SJSA1 (cell line): ENCODE measurements around the gene RRP36. TPM values are rescaled to one million over a fixed set of nuclear protein-coding genes. Genes with fewer than 3 reads are reported as not detected.
A peak's percentile ranks its signal among the peaks of the same experiment; 100 is the strongest.

Experiments used
- DNase-seq, 2 experiments: peaks; one replicate each; pipeline ENCODE4 v3.0.0-alpha.2; 2015 to 2020; ENCODE audit warnings: low spot score in 2 of 2, low read depth in 1 of 2
- H3K27ac ChIP-seq: fragments of 250-450 bp; sonication (Bioruptor Pico); 2 replicates; pipeline ENCODE4 v1.5.1; 2020; ENCODE audit warnings: mild to moderate bottlenecking, moderate library complexity
- H3K27me3 ChIP-seq: fragments of 250-450 bp; sonication (Bioruptor Pico); replicated peaks from 2 replicates; pipeline ENCODE4 v1.5.1; 2020; ENCODE audit warnings: mild to moderate bottlenecking, moderate library complexity
- H3K36me3 ChIP-seq: fragments of 250-450 bp; sonication (Bioruptor Pico); 2 replicates; pipeline ENCODE4 v1.5.1; 2020; ENCODE audit warnings: mild to moderate bottlenecking
- H3K4me1 ChIP-seq: fragments of 250-450 bp; sonication (Bioruptor Pico); replicated peaks from 2 replicates; pipeline ENCODE4 v1.6.1; 2021; ENCODE audit warnings: mild to moderate bottlenecking
- H3K4me3 ChIP-seq: fragments of 250-450 bp; sonication (Bioruptor Pico); 2 replicates; pipeline ENCODE4 v1.5.1; 2020; ENCODE audit warnings: mild to moderate bottlenecking
- H3K9me3 ChIP-seq: fragments of 250-450 bp; sonication (Bioruptor Pico); replicated peaks from 2 replicates; pipeline ENCODE4 v1.5.1; 2020; ENCODE audit warnings: mild to moderate bottlenecking
- total RNA-seq: library from RNA; depleted of rRNA; stranded (reverse); fragments of >200 nt; shearing (Covaris generic); gene quantifications from 2 replicates; pipeline ENCODE4 v1.2.3, GENCODE V29; 2014; rRNA removed

Gene RRP36, protein sequence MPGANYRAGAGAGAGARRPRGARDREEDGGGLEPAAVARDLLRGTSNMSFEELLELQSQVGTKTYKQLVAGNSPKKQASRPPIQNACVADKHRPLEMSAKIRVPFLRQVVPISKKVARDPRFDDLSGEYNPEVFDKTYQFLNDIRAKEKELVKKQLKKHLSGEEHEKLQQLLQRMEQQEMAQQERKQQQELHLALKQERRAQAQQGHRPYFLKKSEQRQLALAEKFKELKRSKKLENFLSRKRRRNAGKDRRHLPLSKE
- total RNA-seq = 143 and 184 TPM in 2 replicates

DNA sequence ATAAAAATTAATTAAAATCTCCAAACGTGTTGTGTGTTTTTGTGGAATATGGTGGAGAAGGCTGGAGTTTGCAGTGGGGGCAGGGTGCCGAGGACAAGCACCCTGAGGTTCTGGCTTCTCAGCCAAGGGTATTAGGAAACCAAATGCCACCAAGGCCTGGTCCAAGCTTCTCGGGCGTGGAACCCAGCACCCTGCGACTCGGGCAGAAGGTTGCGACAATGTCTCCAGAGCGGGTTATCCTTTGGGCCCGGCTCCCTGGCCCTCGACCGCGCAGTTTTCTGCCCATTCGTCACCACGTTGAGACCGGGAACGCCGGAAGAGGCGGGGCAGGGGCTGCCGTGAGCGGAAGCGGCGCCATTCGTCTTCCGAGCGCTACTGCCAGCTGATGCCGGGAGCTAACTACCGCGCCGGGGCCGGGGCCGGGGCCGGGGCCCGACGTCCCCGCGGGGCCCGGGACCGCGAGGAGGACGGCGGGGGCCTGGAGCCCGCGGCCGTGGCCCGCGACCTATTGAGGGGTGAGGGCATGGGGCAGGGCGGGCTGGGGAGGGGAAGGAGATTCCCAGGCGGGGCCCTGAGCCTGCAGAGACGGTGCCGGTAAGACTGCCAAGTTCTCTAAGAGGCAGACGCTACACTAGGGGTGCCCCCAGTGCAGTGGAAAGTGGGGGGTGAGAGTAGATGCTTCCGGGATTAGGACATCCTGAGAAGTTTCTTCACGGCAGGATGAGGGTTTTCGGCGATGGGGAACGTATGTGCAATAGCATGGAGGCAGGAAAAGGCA lies at the start of gene RRP36:
Gene RRP36, plus strand, starts transcription at position 354 of the 778 bp plus-strand sequence. Its CDS starts 32 bp downstream, at position 386.
- H3K27me3 ChIP-seq = no peaks in the 10 kb centered on the region
- peak; percentile 56 to 82 for DNase-seq
- H3K36me3 ChIP-seq = peaks cover 94% of the 10 kb centered on the region
- H3K4me1 ChIP-seq = peaks cover 13% of the 10 kb centered on the region
- peak within 1 kb of the TSS; percentile 73 for H3K27ac ChIP-seq
- H3K9me3 ChIP-seq = no peaks in the 10 kb centered on the region
- peak within 1 kb of the TSS; percentile 90 for H3K4me3 ChIP-seq

DNA sequence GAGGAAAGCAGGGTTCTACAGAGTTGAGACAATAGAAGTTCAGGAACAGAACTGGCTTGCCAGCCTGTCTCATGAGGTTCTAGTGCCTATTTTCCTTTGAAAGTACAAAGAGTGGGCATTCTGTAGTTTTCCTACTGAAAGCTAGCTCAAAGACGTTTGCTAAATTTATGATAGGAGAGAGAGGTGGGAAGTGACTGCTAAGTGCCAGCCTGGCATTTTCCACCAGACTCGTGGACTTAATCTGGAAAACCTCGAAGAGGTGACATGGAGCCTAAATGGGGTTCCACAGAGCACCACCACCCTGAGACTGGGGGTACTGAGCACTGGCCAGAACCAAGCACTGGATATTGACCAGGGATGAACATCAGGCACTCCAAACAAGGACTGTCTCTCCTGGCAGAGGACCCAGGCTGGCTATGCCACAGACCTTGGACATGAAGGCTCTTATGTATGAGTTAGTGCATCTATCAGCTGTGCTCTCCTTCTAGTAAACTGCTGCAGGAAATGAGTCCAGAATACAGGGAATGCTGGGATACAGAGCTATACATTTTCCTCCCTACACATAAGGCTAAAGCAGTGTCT lies 49.6 kb upstream of the RRP36 start:
- DNase-seq = no peak
- Histone ChIP-seq H3K27ac (no peak overlapping the region), H3K36me3 (peaks cover 28% of the 10 kb centered on the region), H3K4me3 (no peak overlapping the region), H3K4me1 (peaks cover 9% of the 10 kb centered on the region), H3K27me3 (no peaks in the 10 kb centered on the region), H3K9me3 (no peaks in the 10 kb centered on the region)

DNA sequence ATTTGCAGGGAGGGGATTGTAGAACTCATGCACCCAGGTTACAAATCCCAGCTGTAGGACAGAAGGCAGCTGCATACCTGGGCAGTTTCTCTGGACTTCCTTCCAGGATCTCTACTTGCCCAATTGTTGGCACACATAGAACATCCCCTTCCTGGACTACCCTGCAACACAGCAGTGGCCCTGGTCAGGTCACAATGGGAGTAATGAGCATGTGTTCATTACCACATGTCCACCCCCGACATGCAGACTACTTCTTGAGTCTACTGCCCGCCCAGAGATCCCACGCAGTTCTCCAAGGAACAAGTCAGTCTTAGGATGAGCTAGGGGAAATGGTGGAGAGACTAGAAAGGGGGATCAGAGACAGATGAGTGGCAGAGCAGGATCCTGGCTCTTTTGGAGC lies 47.5 kb upstream of the RRP36 start:
- Histone ChIP-seq H3K36me3 (peaks cover 29% of the 10 kb centered on the region), H3K27ac (no peak overlapping the region), H3K27me3 (no peaks in the 10 kb centered on the region), H3K9me3 (no peaks in the 10 kb centered on the region), H3K4me3 (no peak overlapping the region), H3K4me1 (peaks cover 21% of the 10 kb centered on the region)
- DNase-seq = no peak

DNA sequence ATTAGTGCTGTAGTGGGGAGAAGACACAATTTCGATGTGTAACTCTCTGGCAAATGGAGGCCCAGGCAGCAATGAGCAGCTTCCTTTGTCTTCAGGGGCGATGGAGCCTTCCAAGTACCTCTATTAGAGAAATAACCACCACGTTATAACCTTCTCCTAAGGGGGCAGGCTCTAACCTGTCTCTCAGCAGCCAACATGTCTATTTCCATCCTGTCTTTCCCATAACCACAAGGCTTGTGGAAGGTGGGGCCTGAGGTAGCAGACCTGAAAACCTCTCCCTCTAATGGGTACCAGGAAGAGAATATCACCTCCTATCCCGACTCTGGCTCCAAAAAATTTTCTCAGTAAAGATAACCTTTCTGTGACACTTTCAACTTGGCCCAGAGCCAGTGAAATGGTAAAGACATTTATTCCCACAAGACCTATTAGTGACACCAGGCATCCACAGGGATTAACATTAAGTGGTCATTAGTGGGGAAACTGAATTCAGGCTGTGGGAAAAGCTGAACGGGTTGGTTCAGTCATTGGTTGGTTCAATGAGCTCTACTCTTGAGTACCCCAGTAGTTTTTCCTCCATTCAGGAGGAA lies 46.4 kb upstream of the RRP36 start:
- Histone ChIP-seq H3K9me3 (no peaks in the 10 kb centered on the region), H3K27ac (no peak overlapping the region), H3K36me3 (peaks cover 21% of the 10 kb centered on the region)

DNA sequence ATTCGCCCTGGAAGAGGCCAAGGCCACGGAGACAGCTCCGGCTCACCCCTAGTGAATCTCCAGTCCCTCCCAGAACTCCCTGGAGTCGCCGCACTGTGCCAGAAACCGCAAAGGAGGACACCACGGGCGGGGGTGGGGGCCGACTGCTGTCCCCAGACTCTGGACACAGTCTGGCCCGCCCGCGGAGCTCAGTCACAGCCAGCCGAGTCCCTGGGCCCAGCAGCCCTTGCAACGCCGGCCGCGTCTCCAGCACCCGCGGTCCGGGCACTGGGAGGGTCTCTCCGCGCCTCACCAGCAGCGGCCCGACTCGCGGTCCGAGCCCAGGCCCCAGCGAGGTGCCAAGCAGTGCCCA lies 43.0 kb upstream of the RRP36 start:
- H3K9me3 ChIP-seq = no peaks in the 10 kb centered on the region
- peaks cover 33% of the 10 kb centered on the region for H3K4me1 ChIP-seq
- peak overlapping the region; percentile 84 for H3K4me3 ChIP-seq
- peak overlapping the region; percentile 71 for H3K27ac ChIP-seq
- no peaks in the 10 kb centered on the region for H3K27me3 ChIP-seq
- H3K36me3 ChIP-seq = peaks cover 12% of the 10 kb centered on the region
- DNase-seq = peak; percentile 71 to 77

More for the DNA sequence above, 46.4 kb upstream of the RRP36 start:
- Histone ChIP-seq H3K4me3 (no peak overlapping the region), H3K4me1 (peaks cover 30% of the 10 kb centered on the region), H3K27me3 (no peaks in the 10 kb centered on the region)
- DNase-seq = no peak

DNA sequence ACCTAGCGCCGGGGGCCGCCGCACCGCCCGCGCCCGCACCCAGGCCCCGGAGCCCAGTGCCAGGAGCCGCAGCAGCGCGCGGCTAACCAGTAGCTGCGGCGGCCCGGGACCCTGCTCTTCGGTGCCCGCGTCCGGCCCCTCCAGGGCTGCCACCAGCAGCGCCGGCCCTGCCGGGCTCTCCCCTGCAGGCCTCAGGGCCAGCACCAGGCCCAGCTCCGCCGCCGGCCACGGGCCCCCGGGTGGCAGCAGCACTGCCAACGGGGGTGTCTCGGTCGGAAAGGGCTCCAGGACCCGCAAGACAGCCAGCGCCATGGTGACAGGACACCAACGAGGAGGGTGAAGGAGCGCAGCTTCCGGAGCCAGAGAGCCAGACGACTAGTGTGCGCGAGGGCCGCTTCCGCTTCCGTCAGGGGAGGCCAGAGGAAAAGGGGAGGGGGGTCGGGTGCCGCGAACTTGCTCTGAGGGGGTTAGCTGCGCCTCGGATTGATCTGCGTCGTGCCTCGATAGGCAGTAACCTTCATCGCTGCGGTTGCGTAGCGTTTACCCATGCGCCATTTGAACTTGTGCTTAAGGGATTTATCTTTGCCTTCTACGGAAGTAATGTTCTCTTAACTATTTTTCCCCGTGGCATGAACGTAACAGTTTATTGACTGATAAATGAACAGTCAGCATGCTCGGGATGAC lies 42.4 kb upstream of the RRP36 start, which contains the start of gene PEX6:
Gene PEX6, minus strand, starts transcription at position 343 of the 684 bp plus-strand sequence. Its CDS starts 31 bp downstream, at position 312.
- H3K27ac ChIP-seq = peak within 1 kb of the TSS; percentile 71
- DNase-seq = peak; percentile 89 to 91
- H3K9me3 ChIP-seq = no peaks in the 10 kb centered on the region

DNA sequence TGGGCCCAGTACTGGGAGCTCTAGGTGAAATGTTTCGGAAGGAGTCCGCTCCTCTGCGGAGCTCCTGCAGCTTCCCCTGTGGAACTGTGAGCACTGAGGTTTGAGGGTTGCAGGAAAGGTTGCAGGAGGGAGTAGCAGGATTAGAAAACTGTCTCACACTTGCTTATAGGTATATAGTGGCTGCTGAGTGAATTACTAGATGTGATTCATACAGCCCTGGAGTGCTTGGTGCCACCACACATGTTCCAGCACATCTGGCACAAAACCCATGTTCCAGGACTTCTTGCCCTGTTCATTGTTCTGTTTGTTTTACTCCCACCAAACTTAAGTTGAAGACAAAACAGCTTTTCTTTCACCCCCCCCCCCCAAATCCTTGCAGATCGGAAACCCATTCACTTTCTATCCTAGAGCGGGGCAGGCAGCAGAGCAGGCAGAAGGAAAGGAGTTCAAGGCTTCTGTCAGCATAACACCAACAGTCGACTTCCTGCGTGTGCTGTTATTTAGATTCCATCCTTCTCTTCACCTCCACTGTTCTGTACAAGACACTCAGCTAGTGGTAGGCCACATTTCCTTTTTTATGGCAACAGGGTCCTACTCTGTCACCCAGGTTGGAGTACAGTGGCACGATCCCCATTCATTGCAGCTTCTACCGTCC lies 41.8 kb upstream of the RRP36 start:
- peak overlapping the region; percentile 71 for H3K27ac ChIP-seq
- H3K27me3 ChIP-seq = no peaks in the 10 kb centered on the region
- DNase-seq = no peak
- peak overlapping the region; percentile 84 for H3K4me3 ChIP-seq
- no peaks in the 10 kb centered on the region for H3K9me3 ChIP-seq
- H3K4me1 ChIP-seq = peaks cover 39% of the 10 kb centered on the region
- H3K36me3 ChIP-seq = peaks cover 12% of the 10 kb centered on the region

More for the DNA sequence above, 42.4 kb upstream of the RRP36 start, which contains the start of gene PEX6:
- Histone ChIP-seq H3K4me1 (peaks cover 38% of the 10 kb centered on the region), H3K27me3 (no peaks in the 10 kb centered on the region), H3K4me3 (peak within 1 kb of the TSS; percentile 84), H3K36me3 (peaks cover 12% of the 10 kb centered on the region)

DNA sequence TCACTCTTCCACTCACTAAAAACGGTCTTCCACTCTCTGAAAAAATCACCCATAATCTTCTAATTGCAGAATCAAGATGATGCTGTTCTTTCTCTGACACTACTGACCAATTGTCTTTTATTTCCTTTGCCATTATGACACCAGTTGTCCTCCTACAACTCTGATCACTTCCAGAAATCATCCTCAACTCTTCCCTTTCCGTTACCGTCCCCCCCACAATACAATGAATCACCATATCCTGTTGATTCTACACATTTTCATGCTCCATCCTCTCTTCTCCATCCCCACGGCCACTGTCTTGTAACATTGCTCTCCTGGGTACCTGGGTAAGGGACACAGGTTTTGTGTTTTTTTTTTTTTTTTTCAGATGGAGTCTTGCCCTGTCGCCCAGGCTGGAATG lies 39.6 kb upstream of the RRP36 start:
- no peak overlapping the region for H3K27ac ChIP-seq
- no peaks in the 10 kb centered on the region for H3K27me3 ChIP-seq
- peaks cover 43% of the 10 kb centered on the region for H3K4me1 ChIP-seq
- peaks cover 16% of the 10 kb centered on the region for H3K36me3 ChIP-seq
- H3K4me3 ChIP-seq = no peak overlapping the region
- no peak for DNase-seq
- H3K9me3 ChIP-seq = no peaks in the 10 kb centered on the region

DNA sequence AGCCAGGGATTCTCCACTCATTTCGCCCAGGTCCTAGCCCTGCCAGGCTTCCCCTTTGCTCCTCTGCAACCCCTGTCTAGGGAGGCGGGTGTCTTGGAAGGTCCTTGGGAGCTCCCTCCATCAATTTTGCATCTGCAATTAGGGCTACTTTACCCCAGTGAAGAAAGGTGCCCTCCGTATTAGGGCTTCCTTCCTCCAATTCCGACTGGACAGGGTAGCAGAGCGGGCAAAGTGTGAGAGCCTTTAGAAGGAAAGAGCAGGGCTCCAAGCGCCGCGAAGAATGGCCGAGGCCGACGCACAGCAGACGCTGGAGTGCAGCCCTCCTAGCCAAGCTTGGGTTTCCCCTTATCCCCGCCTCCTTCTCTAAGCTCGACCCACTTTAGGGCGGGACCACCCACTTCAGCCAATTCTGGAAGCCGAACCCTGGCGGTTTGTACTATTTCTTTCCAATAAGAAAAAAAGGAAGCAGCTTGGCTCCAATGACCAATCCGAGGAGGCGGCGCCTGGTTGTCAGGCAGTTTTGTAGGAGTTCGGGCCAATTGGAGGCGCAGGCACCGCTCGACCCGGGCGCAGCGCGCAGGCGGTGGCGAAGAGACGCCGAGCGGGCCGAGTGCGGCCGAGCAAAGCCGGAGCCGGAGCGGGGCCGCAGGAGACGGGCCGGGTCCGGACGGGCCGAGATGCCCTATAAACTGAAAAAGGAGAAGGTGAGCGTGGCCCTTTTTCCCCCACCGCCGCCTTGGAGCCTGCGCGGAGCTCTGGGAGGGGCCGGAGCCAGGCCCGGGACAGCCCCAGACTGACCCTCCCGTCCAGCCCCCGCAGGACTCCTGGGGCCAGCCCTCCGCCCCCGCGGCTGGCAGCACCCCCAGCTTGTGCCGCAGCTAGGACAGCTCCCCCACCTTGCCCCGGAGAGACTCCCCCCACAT lies 37.2 kb upstream of the RRP36 start, which contains the start of gene PPP2R5D:
Gene PPP2R5D, plus strand, starts transcription at position 570 of the 923 bp plus-strand sequence. Its CDS starts 108 bp downstream, at position 678.
- peak within 1 kb of the TSS; percentile 53 for H3K27ac ChIP-seq
- H3K4me1 ChIP-seq = peaks cover 29% of the 10 kb centered on the region
- no peaks in the 10 kb centered on the region for H3K9me3 ChIP-seq
- peak within 1 kb of the TSS; percentile 81 for H3K4me3 ChIP-seq
- peaks cover 14% of the 10 kb centered on the region for H3K36me3 ChIP-seq
- DNase-seq = peak; percentile 98
- no peaks in the 10 kb centered on the region for H3K27me3 ChIP-seq

DNA sequence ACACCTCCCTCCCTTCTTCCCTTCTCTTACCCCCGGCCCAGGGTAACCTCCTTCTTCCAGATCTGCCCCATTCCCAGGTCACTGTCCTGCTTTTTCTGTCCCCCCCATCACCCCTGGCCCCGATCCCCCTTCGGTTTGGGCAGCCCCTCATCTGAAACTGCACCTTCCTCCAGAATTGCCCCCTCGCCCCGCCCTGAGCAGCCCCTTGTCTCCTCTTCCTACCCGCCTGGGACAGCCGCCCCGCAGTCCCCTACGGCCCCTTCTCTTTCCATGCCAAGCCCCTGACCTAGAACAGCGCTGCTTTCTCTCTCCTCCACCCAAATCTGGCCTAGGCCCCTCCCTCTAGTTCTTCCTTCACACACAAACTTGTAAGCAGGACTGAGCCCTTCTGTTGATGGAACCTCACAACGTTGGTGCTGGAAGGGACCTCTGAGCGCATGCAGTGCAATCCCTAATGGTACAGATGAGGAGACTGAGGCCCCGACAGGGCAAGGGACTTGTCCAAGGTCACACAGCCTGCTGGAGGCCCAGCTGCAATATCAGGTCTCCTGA lies 36.4 kb upstream of the RRP36 start:
- peak in 1 of 2 experiments; percentile 26 for DNase-seq
- H3K27ac ChIP-seq = no peak overlapping the region
- H3K4me1 ChIP-seq = peaks cover 22% of the 10 kb centered on the region
- peaks cover 20% of the 10 kb centered on the region for H3K36me3 ChIP-seq
- H3K9me3 ChIP-seq = no peaks in the 10 kb centered on the region
- no peaks in the 10 kb centered on the region for H3K27me3 ChIP-seq
- peak overlapping the region; percentile 81 for H3K4me3 ChIP-seq

DNA sequence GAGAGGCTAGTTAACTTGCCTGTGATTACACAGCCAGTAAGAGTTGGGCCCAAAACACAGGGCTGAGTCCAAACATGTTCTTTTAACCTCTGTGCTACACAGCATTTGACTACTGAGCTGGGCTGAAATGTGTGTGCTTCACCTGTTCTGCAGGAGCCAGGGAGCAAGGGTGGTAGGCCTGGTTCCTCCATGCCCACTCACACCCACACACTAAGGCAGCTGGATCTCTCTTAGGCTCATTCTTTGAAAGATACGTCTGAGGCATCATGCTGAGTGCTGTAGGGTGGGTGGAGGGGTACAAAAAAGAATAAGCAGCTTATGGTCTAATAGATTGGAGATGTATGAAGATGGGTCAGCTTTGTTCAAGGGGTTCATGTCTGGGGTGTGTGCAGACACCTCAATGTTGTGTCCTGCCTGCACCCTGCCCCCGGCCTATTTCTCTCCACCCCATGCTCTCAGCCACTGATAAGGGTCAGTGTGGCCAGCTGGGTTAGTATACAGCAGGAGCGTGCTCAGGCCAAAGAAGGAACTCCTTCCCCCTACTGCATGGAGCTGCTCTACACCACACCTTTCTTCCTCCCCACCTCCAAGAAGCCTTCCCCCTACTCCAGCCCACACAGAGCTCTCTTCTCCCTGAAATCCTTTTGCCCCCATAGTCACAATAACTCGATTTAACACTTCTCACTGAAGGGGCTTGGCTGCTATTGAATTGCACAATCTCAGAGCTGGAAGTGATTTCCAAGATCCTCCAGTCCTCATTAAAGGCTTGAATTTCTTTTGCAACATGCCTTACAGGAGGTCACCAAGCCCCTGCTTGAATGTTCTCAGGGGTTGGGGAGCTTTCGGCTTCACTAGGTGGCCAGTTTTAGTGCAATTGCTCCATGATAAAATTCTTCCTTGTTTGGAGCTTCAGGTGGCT lies 33.6 kb upstream of the RRP36 start:
- no peak for DNase-seq
- no peak overlapping the region for H3K27ac ChIP-seq
- no peak overlapping the region for H3K4me3 ChIP-seq
- no peaks in the 10 kb centered on the region for H3K27me3 ChIP-seq
- peaks cover 14% of the 10 kb centered on the region for H3K4me1 ChIP-seq
- peaks cover 36% of the 10 kb centered on the region for H3K36me3 ChIP-seq
- no peaks in the 10 kb centered on the region for H3K9me3 ChIP-seq
